ENCODE measurements around the gene INHA. TPM values are rescaled to one million over a fixed set of nuclear protein-coding genes. Genes with fewer than 3 reads are reported as not detected.

The INHA gene
- total RNA-seq = not detected
- not detected for total RNA-seq (2013)

- Histone ChIP-seq H3K27ac (ENCODE audit: low read length) (no peak within 1 kb of the TSS), H3K9me3 (ENCODE audit: control insufficient read depth, insufficient read depth, low read length) (no peaks in the 10 kb centered on the region), H3K27me3 (ENCODE audit: control insufficient read depth, insufficient read depth, low read length) (peaks cover 11% of the 10 kb centered on the region), H3K36me3 (ENCODE audit: control insufficient read depth, insufficient read depth, low read length) (no peaks in the 10 kb centered on the region), H3K4me1 (ENCODE audit: control insufficient read depth, insufficient read depth, low read length) (peaks cover 7% of the 10 kb centered on the region), H3K4me3 (ENCODE audit: low read length) (no peak within 1 kb of the TSS)
- Mint-ChIP-seq H3K36me3 (no peaks in the 10 kb centered on the region), H3K27ac (no peak within 1 kb of the TSS), H3K4me1 (no peaks in the 10 kb centered on the region), H3K9me3 (no peaks in the 10 kb centered on the region), H3K4me3 (peak within 1 kb of the TSS; percentile 61), H3K27me3 (ENCODE audit: low read depth in 2 of 2) (peaks cover 44 to 59% of the 10 kb centered on the region in 2 donors)
- 91% methylated on average over 12 of the region's 13 CpGs for WGBS (ENCODE audit: insufficient coverage)
- ATAC-seq (no peak), DNase-seq (no peak)
- no peak for TF ChIP-seq CTCF (IDR thresholded peaks at IDR 0.05)
- intact Hi-C loops (cut with micrococcal nuclease) = no loop called here
Measured at GRCh38 chr2:219572237-219573001, at the start of gene INHA. TSS of gene INHA (plus strand) at chr2:219572310. CDS start at chr2:219572375, 65 bp downstream.

- no peak overlapping the region for H3K27ac ChIP-seq (ENCODE audit: low read length)
- Mint-ChIP-seq H3K9me3 (no peaks in the 10 kb centered on the region), H3K36me3 (no peaks in the 10 kb centered on the region), H3K27ac (no peak overlapping the region), H3K4me1 (peaks cover 0 to 11% of the 10 kb centered on the region in 2 donors), H3K27me3 (ENCODE audit: low read depth in 2 of 2) (peaks cover 63 to 75% of the 10 kb centered on the region in 2 donors), H3K4me3 (no peak overlapping the region)
- no peak overlapping the region for H3K4me3 ChIP-seq (ENCODE audit: low read length)
- DNase-seq (no peak), ATAC-seq (no peak)
- H3K36me3 ChIP-seq (ENCODE audit: control insufficient read depth, insufficient read depth, low read length) = no peaks in the 10 kb centered on the region
- 15% methylated on average over 23 of the region's 24 CpGs for WGBS (ENCODE audit: insufficient coverage)
- no peak for TF ChIP-seq CTCF (IDR thresholded peaks at IDR 0.05)
- H3K27me3 ChIP-seq (ENCODE audit: control insufficient read depth, insufficient read depth, low read length) = peaks cover 27% of the 10 kb centered on the region
- intact Hi-C loops (cut with micrococcal nuclease) = no loop called here
- peaks cover 2% of the 10 kb centered on the region for H3K4me1 ChIP-seq (ENCODE audit: control insufficient read depth, insufficient read depth, low read length)
- H3K9me3 ChIP-seq (ENCODE audit: control insufficient read depth, insufficient read depth, low read length) = no peaks in the 10 kb centered on the region
Measured at GRCh38 chr2:219523031-219523671, 49.0 kb upstream of the INHA start.

GRCh38 chr2:219524817-219525216 is 47.3 kb upstream of the INHA start:
- DNase-seq (no peak), ATAC-seq (no peak)
- Histone ChIP-seq H3K27ac (ENCODE audit: low read length) (no peak overlapping the region), H3K36me3 (ENCODE audit: control insufficient read depth, insufficient read depth, low read length) (no peaks in the 10 kb centered on the region), H3K27me3 (ENCODE audit: control insufficient read depth, insufficient read depth, low read length) (peaks cover 34% of the 10 kb centered on the region), H3K4me1 (ENCODE audit: control insufficient read depth, insufficient read depth, low read length) (peaks cover 2% of the 10 kb centered on the region), H3K4me3 (ENCODE audit: low read length) (no peak overlapping the region), H3K9me3 (ENCODE audit: control insufficient read depth, insufficient read depth, low read length) (no peaks in the 10 kb centered on the region)
- Mint-ChIP-seq H3K4me1 (peaks cover 0 to 16% of the 10 kb centered on the region in 2 donors), H3K27me3 (ENCODE audit: low read depth in 2 of 2) (peaks cover 67 to 84% of the 10 kb centered on the region in 2 donors), H3K9me3 (no peaks in the 10 kb centered on the region), H3K36me3 (no peaks in the 10 kb centered on the region), H3K27ac (no peak overlapping the region), H3K4me3 (no peak overlapping the region)
- intact Hi-C loops (cut with micrococcal nuclease) = no loop called here
- 92% methylated on average over 1 of the region's 2 CpGs for WGBS (ENCODE audit: insufficient coverage)
- TF ChIP-seq CTCF (IDR thresholded peaks at IDR 0.05) = no peak

Data from natural killer cell (primary cell).